MCF 10A (cell line): ENCODE data around the gene TTC27. TPM values are rescaled to one million over a fixed set of nuclear protein-coding genes. Genes with fewer than 3 reads are reported as not detected.

ENCODE experiments used
- BruUV-seq: library from RNA; stranded (reverse); fragments of 400-500 nt; replicated peaks from 2 replicates; lab custom pipeline; 2021; lab: Mats Ljungman, UMichigan
- CTCF ChIA-PET: fragments of 300-600 bp; sonication (Branson Sonifier 250); formaldehyde crosslinking; extraction: SDS; loops from one replicate; lab custom pipeline; 2021; ENCODE audit warnings: antibody characterized with exemption, inconsistent platforms; lab: Yijun Ruan, JAX
- POLR2A ChIA-PET: fragments of 300-600, 350-650 bp; sonication (Branson Sonifier 250); formaldehyde crosslinking; extraction: SDS; loops from one replicate; lab custom pipeline; 2020; ENCODE audit warnings: antibody characterized with exemption, inconsistent platforms; lab: Yijun Ruan, JAX
- DNase-seq: peaks from one replicate; pipeline ENCODE4 v3.0.0-alpha.2; 2018; ENCODE audit not compliant: unreplicated experiment
- H3K27ac Mint-ChIP-seq: one replicate; pipeline ENCODE4 v1.8.0; 2022; ENCODE audit warnings: mild to moderate bottlenecking, low read depth, mixed read lengths; ENCODE audit not compliant: unreplicated experiment
- H3K27me3 Mint-ChIP-seq: one replicate; pipeline ENCODE4 v1.8.0; 2022; ENCODE audit warnings: mixed read lengths; ENCODE audit not compliant: insufficient read depth, unreplicated experiment
- H3K36me3 Mint-ChIP-seq: one replicate; pipeline ENCODE4 v1.8.0; 2022; ENCODE audit warnings: mild to moderate bottlenecking, moderate library complexity, mixed read lengths; ENCODE audit not compliant: insufficient read depth, unreplicated experiment
- H3K4me1 Mint-ChIP-seq: one replicate; pipeline ENCODE4 v1.8.0; 2022; ENCODE audit warnings: mixed read lengths; ENCODE audit not compliant: insufficient read depth, unreplicated experiment
- H3K4me3 Mint-ChIP-seq: one replicate; pipeline ENCODE4 v1.8.0; 2022; ENCODE audit warnings: mild to moderate bottlenecking, moderate library complexity, mixed read lengths; ENCODE audit not compliant: unreplicated experiment
- H3K9me3 Mint-ChIP-seq: one replicate; pipeline ENCODE4 v1.8.0; 2022; ENCODE audit warnings: mixed read lengths; ENCODE audit not compliant: unreplicated experiment
- intact Hi-C: fragments of 100-400 bp; cut with micrococcal nuclease; formaldehyde crosslinking; loops from 2 replicates; pipeline ENCODE4 v1.14.1; 2022
- total RNA-seq: library from RNA; stranded (reverse); gene quantifications from 2 replicates; pipeline ENCODE4 v1.2.3, GENCODE V29; 2022
- TF ChIP-seq, protein P1 (sequence below): fragments of 200-600 bp; IDR thresholded peaks from one replicate; pipeline ENCODE4 v1.8.0; 2022; ENCODE audit warnings: antibody characterized with exemption, mild to moderate bottlenecking; ENCODE audit not compliant: unreplicated experiment

The TTC27 gene
- total RNA-seq, 1 experiment from 2014 or later = 29.1 TPM

DNA sequence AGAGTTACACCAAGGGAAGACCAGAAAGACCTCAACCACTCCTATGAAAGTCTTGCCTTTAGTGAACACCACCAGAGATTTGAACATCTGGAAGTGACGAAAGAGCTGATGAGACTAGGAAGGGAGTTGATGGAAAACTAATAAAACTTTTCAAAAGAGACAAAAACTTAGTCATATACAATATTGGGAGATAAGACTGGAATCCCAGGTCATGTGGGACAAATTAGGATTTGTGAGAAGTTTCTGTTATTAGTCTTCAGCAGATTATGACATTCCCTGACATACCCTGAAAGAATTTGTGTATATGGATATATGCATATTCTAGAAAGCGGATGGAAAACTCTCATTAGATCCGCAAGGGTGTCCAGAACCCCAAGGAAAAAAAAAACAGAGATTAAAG, 173.9 kb downstream of the TTC27 start:
- Mint-ChIP-seq H3K4me3 (no peak overlapping the region), H3K36me3 (peaks cover 8% of the 10 kb centered on the region), H3K9me3 (no peaks in the 10 kb centered on the region), H3K27me3 (no peaks in the 10 kb centered on the region), H3K4me1 (peaks cover 5% of the 10 kb centered on the region), H3K27ac (no peak overlapping the region)
- TF ChIP-seq, protein P1, sequence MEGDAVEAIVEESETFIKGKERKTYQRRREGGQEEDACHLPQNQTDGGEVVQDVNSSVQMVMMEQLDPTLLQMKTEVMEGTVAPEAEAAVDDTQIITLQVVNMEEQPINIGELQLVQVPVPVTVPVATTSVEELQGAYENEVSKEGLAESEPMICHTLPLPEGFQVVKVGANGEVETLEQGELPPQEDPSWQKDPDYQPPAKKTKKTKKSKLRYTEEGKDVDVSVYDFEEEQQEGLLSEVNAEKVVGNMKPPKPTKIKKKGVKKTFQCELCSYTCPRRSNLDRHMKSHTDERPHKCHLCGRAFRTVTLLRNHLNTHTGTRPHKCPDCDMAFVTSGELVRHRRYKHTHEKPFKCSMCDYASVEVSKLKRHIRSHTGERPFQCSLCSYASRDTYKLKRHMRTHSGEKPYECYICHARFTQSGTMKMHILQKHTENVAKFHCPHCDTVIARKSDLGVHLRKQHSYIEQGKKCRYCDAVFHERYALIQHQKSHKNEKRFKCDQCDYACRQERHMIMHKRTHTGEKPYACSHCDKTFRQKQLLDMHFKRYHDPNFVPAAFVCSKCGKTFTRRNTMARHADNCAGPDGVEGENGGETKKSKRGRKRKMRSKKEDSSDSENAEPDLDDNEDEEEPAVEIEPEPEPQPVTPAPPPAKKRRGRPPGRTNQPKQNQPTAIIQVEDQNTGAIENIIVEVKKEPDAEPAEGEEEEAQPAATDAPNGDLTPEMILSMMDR = no peak
- intact Hi-C loops = no loop called here
- POLR2A ChIA-PET = no interaction called here
- BruUV-seq = no TSS peak
- DNase-seq = no peak
- CTCF ChIA-PET = no interaction called here

DNA sequence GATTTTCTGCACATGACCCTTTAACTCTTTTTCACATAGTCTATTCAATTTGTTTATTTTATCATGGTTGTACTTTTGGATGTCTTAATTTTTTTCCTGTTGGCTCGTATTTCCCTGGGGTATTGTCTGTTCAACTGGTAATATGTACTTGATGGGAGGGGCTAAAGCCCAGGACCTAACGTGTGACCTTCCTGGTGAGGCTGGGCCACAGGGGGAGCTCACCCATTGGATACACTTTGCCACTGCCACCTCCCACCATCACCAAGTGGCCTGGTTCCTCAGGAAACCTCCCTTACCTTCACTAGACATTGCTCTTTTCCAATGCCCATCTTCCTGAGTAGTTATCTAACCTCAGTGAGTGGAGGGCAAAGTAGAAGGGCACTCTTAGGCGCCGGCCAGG, 175.0 kb downstream of the TTC27 start:
- H3K4me3 Mint-ChIP-seq = no peak overlapping the region
- BruUV-seq = no TSS peak
- peaks cover 3% of the 10 kb centered on the region for H3K36me3 Mint-ChIP-seq
- ChIA-PET CTCF (interaction anchor here (0.7 kb wide), 1 partner anchor 187 kb away, joined by 5 read pairs; no protein-coding TSS in a partner anchor), POLR2A (no interaction called here)
- H3K27ac Mint-ChIP-seq = no peak overlapping the region
- no peak for DNase-seq
- intact Hi-C loops = no loop called here
- no peaks in the 10 kb centered on the region for H3K27me3 Mint-ChIP-seq
- H3K4me1 Mint-ChIP-seq = peaks cover 5% of the 10 kb centered on the region
- TF ChIP-seq, protein P1 = no peak
- H3K9me3 Mint-ChIP-seq = no peaks in the 10 kb centered on the region

DNA sequence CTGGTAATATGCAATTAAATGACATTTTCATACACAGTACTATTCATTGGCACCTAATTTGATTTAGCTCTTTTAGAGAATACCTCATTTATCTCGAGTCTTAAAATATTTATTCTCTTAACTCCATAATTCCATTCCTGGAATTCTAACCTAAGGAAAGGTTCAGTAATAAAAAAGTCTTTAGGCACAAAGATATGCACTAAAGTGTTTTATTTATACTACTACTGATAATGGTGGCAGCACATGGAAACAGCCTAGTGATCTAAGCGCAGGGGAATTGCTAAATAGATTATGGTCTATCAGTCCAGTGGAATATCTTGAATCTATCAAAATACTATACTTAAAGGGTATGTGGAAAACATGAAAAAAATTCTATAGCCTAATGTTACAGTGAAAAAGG, 176.4 kb downstream of the TTC27 start:
- TF ChIP-seq, protein P1 = no peak
- no peak for DNase-seq
- Mint-ChIP-seq H3K27me3 (no peaks in the 10 kb centered on the region), H3K4me1 (peaks cover 5% of the 10 kb centered on the region), H3K9me3 (no peaks in the 10 kb centered on the region), H3K27ac (no peak overlapping the region), H3K4me3 (no peak overlapping the region), H3K36me3 (no peaks in the 10 kb centered on the region)
- POLR2A ChIA-PET = no interaction called here
- CTCF ChIA-PET = interaction anchor here (0.6 kb wide), 1 partner anchor 303 kb away, joined by 3 read pairs; no protein-coding TSS in a partner anchor
- intact Hi-C loops = no loop called here
- BruUV-seq = no TSS peak

DNA sequence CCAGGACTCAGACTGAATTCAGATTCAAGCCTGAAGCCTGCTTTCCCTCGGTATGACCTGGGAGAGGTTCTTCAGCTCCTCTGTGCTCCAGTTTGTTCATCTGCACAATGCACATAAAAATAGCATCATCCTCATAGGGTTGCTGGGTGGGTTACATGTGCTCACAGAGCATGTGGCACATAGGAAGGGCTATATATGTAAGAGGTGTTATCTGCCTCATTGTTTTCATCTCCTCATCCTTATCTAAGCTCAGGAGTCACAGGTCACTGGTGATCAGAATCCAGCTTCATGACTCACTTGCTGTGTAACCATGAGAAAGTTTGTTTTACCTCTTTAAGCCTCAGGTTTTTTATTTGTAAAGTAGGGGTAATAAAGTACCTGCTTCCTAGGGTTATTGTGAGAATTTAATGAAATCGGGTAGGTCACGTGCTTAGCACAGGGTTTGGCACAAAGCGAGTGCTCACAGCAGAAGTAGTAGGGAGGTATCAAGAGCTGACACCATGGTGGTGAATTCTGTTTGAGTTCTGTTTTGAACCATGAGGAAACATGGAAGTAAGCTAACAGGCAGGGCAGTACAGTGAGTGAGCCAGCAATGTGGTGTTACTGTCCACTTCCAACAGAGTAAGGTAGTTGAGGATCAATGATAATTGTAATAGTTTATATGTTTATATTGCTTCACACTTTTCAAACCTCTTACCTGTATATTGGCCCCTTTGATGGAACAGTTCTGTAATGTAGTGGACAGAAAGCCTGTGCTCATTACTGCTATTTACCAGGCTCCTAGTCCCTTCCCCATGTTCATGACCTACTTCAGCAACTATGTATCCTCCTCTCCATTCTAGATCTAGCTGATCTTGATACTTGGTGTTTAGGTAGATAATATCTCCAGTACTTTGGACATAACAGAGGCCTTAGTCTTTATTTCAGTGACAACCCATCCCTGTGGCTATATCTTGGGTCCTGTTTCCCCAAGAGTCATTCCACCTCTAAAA, 177.6 kb downstream of the TTC27 start:
- POLR2A ChIA-PET = interaction anchor here (0.6 kb wide), 1 partner anchor 21 kb away, joined by 3 read pairs; no protein-coding TSS in a partner anchor
- Mint-ChIP-seq H3K27me3 (no peaks in the 10 kb centered on the region), H3K4me3 (no peak overlapping the region), H3K36me3 (no peaks in the 10 kb centered on the region), H3K4me1 (peaks cover 5% of the 10 kb centered on the region), H3K27ac (no peak overlapping the region), H3K9me3 (no peaks in the 10 kb centered on the region)
- BruUV-seq = no TSS peak
- intact Hi-C loops = no loop called here
- no peak for DNase-seq
- CTCF ChIA-PET = interaction anchor here (0.6 to 1.1 kb wide), 6 partner anchors 12 to 575 kb away, joined by 3 to 4 read pairs (median 3); no protein-coding TSS in a partner anchor
- TF ChIP-seq, protein P1 = no peak
